ENCODE data around the gene AMOTL1.

The AMOTL1 gene

GRCh38 chr11:94864506-94865045, 96.4 kb downstream of the AMOTL1 start:
- DNase-seq (ENCODE audit: low read depth, low spot score) = no peak

GRCh38 chr11:94866231-94866822, 98.2 kb downstream of the AMOTL1 start:
- DNase-seq (ENCODE audit: low read depth, low spot score) = no peak
- no peak overlapping the region for H3K4me3 ChIP-seq (ENCODE audit: low read length)

More at GRCh38 chr11:94864506-94865045, 96.4 kb downstream of the AMOTL1 start:
- H3K4me3 ChIP-seq (ENCODE audit: low read length) = no peak overlapping the region

- no peak for DNase-seq (ENCODE audit: low read depth, low spot score)
- no peak overlapping the region for H3K4me3 ChIP-seq (ENCODE audit: low read length)
These were observed 99.0 kb downstream of the AMOTL1 start for GRCh38 chr11:94866936-94867795.

- DNase-seq (ENCODE audit: low read depth, low spot score) = no peak
- H3K4me3 ChIP-seq (ENCODE audit: low read length) = no peak overlapping the region
These were observed 100.3 kb downstream of the AMOTL1 start for GRCh38 chr11:94868468-94868867.

- no peak overlapping the region for H3K4me3 ChIP-seq (ENCODE audit: low read length)
- DNase-seq (ENCODE audit: low read depth, low spot score) = no peak
These were observed 101.0 kb downstream of the AMOTL1 start for GRCh38 chr11:94869186-94869585.

- no peak for DNase-seq (ENCODE audit: low read depth, low spot score)
These were observed 102.3 kb downstream of the AMOTL1 start for GRCh38 chr11:94870422-94870821.

GRCh38 chr11:94871491-94872185, 103.5 kb downstream of the AMOTL1 start:
- DNase-seq (ENCODE audit: low read depth, low spot score) = no peak
- H3K4me3 ChIP-seq (ENCODE audit: low read length) = no peak overlapping the region

More at GRCh38 chr11:94870422-94870821, 102.3 kb downstream of the AMOTL1 start:
- H3K4me3 ChIP-seq (ENCODE audit: low read length) = no peak overlapping the region

GRCh38 chr11:94873916-94874540, 105.9 kb downstream of the AMOTL1 start:
- DNase-seq (ENCODE audit: low read depth, low spot score) = no peak
- no peak overlapping the region for H3K4me3 ChIP-seq (ENCODE audit: low read length)

- DNase-seq (ENCODE audit: low read depth, low spot score) = no peak
- no peak overlapping the region for H3K4me3 ChIP-seq (ENCODE audit: low read length)
These were observed 108.1 kb downstream of the AMOTL1 start for GRCh38 chr11:94876222-94876621.

- H3K4me3 ChIP-seq (ENCODE audit: low read length) = no peak overlapping the region
- no peak for DNase-seq (ENCODE audit: low read depth, low spot score)
These were observed 108.7 kb downstream of the AMOTL1 start for GRCh38 chr11:94876645-94877442.

GRCh38 chr11:94877443-94878200, 109.5 kb downstream of the AMOTL1 start:
- DNase-seq (ENCODE audit: low read depth, low spot score) = no peak
- H3K4me3 ChIP-seq (ENCODE audit: low read length) = no peak overlapping the region

GRCh38 chr11:94879006-94879405, 110.8 kb downstream of the AMOTL1 start:
- H3K4me3 ChIP-seq (ENCODE audit: low read length) = no peak overlapping the region
- no peak for DNase-seq (ENCODE audit: low read depth, low spot score)

- DNase-seq (ENCODE audit: low read depth, low spot score) = no peak
- H3K4me3 ChIP-seq (ENCODE audit: low read length) = no peak overlapping the region
These were observed 112.1 kb downstream of the AMOTL1 start for GRCh38 chr11:94880216-94880615.

- no peak for DNase-seq (ENCODE audit: low read depth, low spot score)
- H3K4me3 ChIP-seq (ENCODE audit: low read length) = no peak overlapping the region
These were observed 114.8 kb downstream of the AMOTL1 start for GRCh38 chr11:94882931-94883330.

GRCh38 chr11:94883878-94884277, 115.7 kb downstream of the AMOTL1 start:
- DNase-seq (ENCODE audit: low read depth, low spot score) = no peak
- no peak overlapping the region for H3K4me3 ChIP-seq (ENCODE audit: low read length)

GRCh38 chr11:94884376-94884775, 116.2 kb downstream of the AMOTL1 start:
- H3K4me3 ChIP-seq (ENCODE audit: low read length) = no peak overlapping the region
- peak; percentile 20 for DNase-seq (ENCODE audit: low read depth, low spot score)

GRCh38 chr11:94885133-94885532, 117.0 kb downstream of the AMOTL1 start:
- no peak for DNase-seq (ENCODE audit: low read depth, low spot score)
- H3K4me3 ChIP-seq (ENCODE audit: low read length) = no peak overlapping the region

GRCh38 chr11:94885581-94885980, 117.4 kb downstream of the AMOTL1 start:
- no peak overlapping the region for H3K4me3 ChIP-seq (ENCODE audit: low read length)
- no peak for DNase-seq (ENCODE audit: low read depth, low spot score)

Measured in Jurkat, Clone E6-1 (cell line).